Keratinocyte (primary cell): Measurements from ENCODE around the gene RGS6. TPM values are rescaled to one million over a fixed set of nuclear protein-coding genes. Genes with fewer than 3 reads are reported as not detected.

ENCODE experiments used
- DNase-seq: peaks from one replicate; pipeline ENCODE4 v3.0.0-alpha.2; 2011; ENCODE audit warnings: low read depth, missing footprints, low spot score
- FAIRE-seq: peaks from 2 replicates; lab custom pipeline; 2011; peaks lifted over from hg19 to GRCh38; lab: Jason Lieb, UNC
- H2AFZ ChIP-seq: 2 replicates; pipeline ENCODE4 v1.6.0; 2012; ENCODE audit warnings: low read length, control low read depth, inconsistent platforms; ENCODE audit not compliant: control insufficient read depth
- H3K27ac ChIP-seq: 2 replicates; pipeline ENCODE4 v1.5.1; 2011; ENCODE audit warnings: low read length; ENCODE audit not compliant: control insufficient read depth, insufficient read depth
- H3K27me3 ChIP-seq: 3 replicates; pipeline ENCODE4 v1.6.0; 2011; ENCODE audit warnings: low read length; ENCODE audit not compliant: control insufficient read depth, insufficient read depth; ENCODE audit errors: extremely low read depth
- H3K36me3 ChIP-seq, 2 experiments: 2 replicates in 1 of 2; 3 replicates in 1 of 2; pipeline ENCODE4 v1.5.1; 2011; ENCODE audit warnings: low read length in 2 of 2, mild to moderate bottlenecking in 1 of 2; ENCODE audit not compliant: control insufficient read depth in 2 of 2, insufficient read depth in 2 of 2; ENCODE audit errors: extremely low read depth in 1 of 2
- H3K4me1 ChIP-seq: 3 replicates; pipeline ENCODE4 v1.5.1; 2011; ENCODE audit warnings: low read length; ENCODE audit not compliant: control insufficient read depth, insufficient read depth; ENCODE audit errors: extremely low read depth
- H3K4me2 ChIP-seq: 3 replicates; pipeline ENCODE4 v1.6.0; 2011; ENCODE audit warnings: low read depth, low read length; ENCODE audit not compliant: control insufficient read depth, insufficient read depth; ENCODE audit errors: extremely low read depth
- H3K4me3 ChIP-seq, 3 experiments: fragments of 200-600 bp in 1 of 3; sonication (generic) in 1 of 3; 2 replicates in 2 of 3; 3 replicates in 1 of 3; pipeline ENCODE4 v1.5.1; 2011 to 2016; ENCODE audit warnings: low read length in 3 of 3, mild to moderate bottlenecking in 3 of 3, control low read depth in 2 of 3, inconsistent platforms in 1 of 3, low read depth in 1 of 3, mixed read lengths in 1 of 3, mixed run types in 1 of 3, moderate library complexity in 1 of 3; ENCODE audit not compliant: control insufficient read depth in 2 of 3, insufficient read depth in 2 of 3; ENCODE audit errors: extremely low read depth in 1 of 3
- H3K79me2 ChIP-seq: 2 replicates; pipeline ENCODE4 v1.6.0; 2012; ENCODE audit warnings: low read length; ENCODE audit not compliant: control insufficient read depth, insufficient read depth
- H3K9ac ChIP-seq: 3 replicates; pipeline ENCODE4 v1.6.0; 2011; ENCODE audit warnings: low read length; ENCODE audit not compliant: control insufficient read depth, insufficient read depth; ENCODE audit errors: extremely low read depth
- H3K9me1 ChIP-seq: 3 replicates; pipeline ENCODE4 v1.6.0; 2011; ENCODE audit warnings: low read length; ENCODE audit not compliant: control insufficient read depth, insufficient read depth; ENCODE audit errors: extremely low read depth
- H3K9me3 ChIP-seq: 2 replicates; pipeline ENCODE4 v1.5.1; 2012; ENCODE audit warnings: low read depth, low read length; ENCODE audit not compliant: control insufficient read depth
- H4K20me1 ChIP-seq: 3 replicates; pipeline ENCODE4 v1.6.0; 2011; ENCODE audit warnings: low read length; ENCODE audit not compliant: control insufficient read depth, insufficient read depth; ENCODE audit errors: extremely low read depth
- CTCF ChIP-seq, 3 experiments: IDR thresholded peaks in 1 of 3; conservative IDR thresholded peaks in 1 of 3; optimal IDR thresholded peaks in 1 of 3; 2 replicates in 2 of 3; 3 replicates in 1 of 3; pipeline versions ENCODE3 to v1.5.1; 2011; ENCODE audit warnings: low read length in 3 of 3, mild to moderate bottlenecking in 3 of 3, moderate library complexity in 2 of 3, control low read depth in 1 of 3, inconsistent platforms in 1 of 3; ENCODE audit not compliant: insufficient read depth in 2 of 3; ENCODE audit errors: extremely low read depth in 1 of 3
- EZH2 ChIP-seq: IDR thresholded peaks from one replicate; pipeline ENCODE4 v1.6.1; 2012; ENCODE audit warnings: inconsistent platforms, mild to moderate bottlenecking, low read length, moderate library complexity
- dilution Hi-C: fragments of 300-500 bp; cut with MboI; formaldehyde crosslinking; loops from one replicate; pipeline ENCODE4 v1.7.0; 2020; ENCODE audit warnings: low sequenced_read_pairs; ENCODE audit not compliant: extremely low pct_ligation_motif_present
- polyA plus RNA-seq, 5 experiments: library from polyadenylated mRNA; depleted of rRNA in 3 of 5; stranded (reverse) in 3 of 5; stranded (forward) in 1 of 5; unstranded in 1 of 5; fragments of >200 nt; gene quantifications; 1 replicate in 1 of 5; 2 replicates in 3 of 5; 3 replicates in 1 of 5; pipeline versions ENCODE4 v1.2.1 to v1.2.3, GENCODE V29; 2011 to 2012; ENCODE audit warnings: missing spikeins in 2 of 5, low read depth in 1 of 5, low replicate concordance in 1 of 5

The RGS6 gene
- polyA plus RNA-seq, 1 donor (not counting 4 experiments of a cell fraction or from before 2014, with no cell fraction given): not detected

- H3K79me2 ChIP-seq: no peaks in the 10 kb centered on the region
- H3K27ac ChIP-seq: no peak overlapping the region
- H3K9ac ChIP-seq: no peak overlapping the region
- no peak overlapping the region for H2AFZ ChIP-seq
- H3K4me3 ChIP-seq: no peak overlapping the region
- no peak for TF ChIP-seq EZH2
- no peak for DNase-seq
- H3K9me1 ChIP-seq: no peaks in the 10 kb centered on the region
- H3K4me1 ChIP-seq: no peaks in the 10 kb centered on the region
- FAIRE-seq: no peak
- H3K9me3 ChIP-seq: no peaks in the 10 kb centered on the region
- dilution Hi-C loops: no loop called here
- H3K4me2 ChIP-seq: no peak overlapping the region
- H3K36me3 ChIP-seq: no peaks in the 10 kb centered on the region
- no peaks in the 10 kb centered on the region for H4K20me1 ChIP-seq
- H3K27me3 ChIP-seq: peaks cover 7% of the 10 kb centered on the region
Observed at GRCh38 chr14:72573725-72574417, 641.6 kb downstream of the RGS6 start.

- no peaks in the 10 kb centered on the region for H3K36me3 ChIP-seq
- H3K9me3 ChIP-seq: no peaks in the 10 kb centered on the region
- H3K4me3 ChIP-seq: no peak overlapping the region
- H3K27ac ChIP-seq: no peak overlapping the region
- no peaks in the 10 kb centered on the region for H3K4me1 ChIP-seq
- no peak overlapping the region for H3K9ac ChIP-seq
- DNase-seq (no peak), FAIRE-seq (no peak)
- peaks cover 7% of the 10 kb centered on the region for H3K27me3 ChIP-seq
- no peaks in the 10 kb centered on the region for H4K20me1 ChIP-seq
- H2AFZ ChIP-seq: no peak overlapping the region
- H3K4me2 ChIP-seq: no peak overlapping the region
- no peak for TF ChIP-seq CTCF (optimal IDR thresholded peaks at IDR 0.05 in 1 of 3, IDR thresholded peaks at IDR 0.05 in 1 of 3, conservative IDR thresholded peaks at IDR 0.05 in 1 of 3; ENCODE audit: extremely low read depth in 1 of 3, insufficient read depth in 2 of 3, low read length in 3 of 3)
- no peak for TF ChIP-seq EZH2
- dilution Hi-C loops: no loop called here
- H3K9me1 ChIP-seq: no peaks in the 10 kb centered on the region
- no peaks in the 10 kb centered on the region for H3K79me2 ChIP-seq
Observed at GRCh38 chr14:72574715-72575114, 642.5 kb downstream of the RGS6 start.

GRCh38 chr14:72576258-72576657, 644.0 kb downstream of the RGS6 start:
- no peaks in the 10 kb centered on the region for H3K79me2 ChIP-seq

More at GRCh38 chr14:72576258-72576657, 644.0 kb downstream of the RGS6 start:
- no peaks in the 10 kb centered on the region for H3K36me3 ChIP-seq
- no peak overlapping the region for H3K27ac ChIP-seq
- H3K4me2 ChIP-seq: no peak overlapping the region
- no peaks in the 10 kb centered on the region for H3K9me1 ChIP-seq
- no peak overlapping the region for H3K4me3 ChIP-seq
- H3K9ac ChIP-seq: no peak overlapping the region
- DNase-seq: no peak
- dilution Hi-C loops: no loop called here
- peak; percentile 39 for FAIRE-seq
- peaks cover 7% of the 10 kb centered on the region for H3K27me3 ChIP-seq
- H3K4me1 ChIP-seq: no peaks in the 10 kb centered on the region
- TF ChIP-seq EZH2 (no peak), CTCF (optimal IDR thresholded peaks at IDR 0.05 in 1 of 3, IDR thresholded peaks at IDR 0.05 in 1 of 3, conservative IDR thresholded peaks at IDR 0.05 in 1 of 3; ENCODE audit: extremely low read depth in 1 of 3, insufficient read depth in 2 of 3, low read length in 3 of 3) (no peak)
- no peaks in the 10 kb centered on the region for H3K9me3 ChIP-seq
- no peaks in the 10 kb centered on the region for H4K20me1 ChIP-seq
- no peak overlapping the region for H2AFZ ChIP-seq
